Astrocyte of the cerebellum (primary cell): Measurements from ENCODE around the gene LRP1-AS.

Source experiments
- DNase-seq: peaks from one replicate; pipeline ENCODE4 v3.0.0-alpha.2; 2011; ENCODE audit warnings: low read depth
- H3K4me3 ChIP-seq: 2 replicates; pipeline ENCODE4 v1.5.1; 2011; ENCODE audit warnings: mild to moderate bottlenecking, low read depth, low read length, moderate library complexity
- CTCF ChIP-seq: IDR thresholded peaks from 2 replicates; pipeline ENCODE4 v1.5.1; 2012; ENCODE audit warnings: low read length, low read depth, moderate library complexity, mild to moderate bottlenecking; ENCODE audit errors: missing control alignments
- in situ Hi-C: cut with HindIII; loops from 2 replicates; pipeline ENCODE4 v1.10.0; 2017; ENCODE audit warnings: low sequenced_read_pairs

Gene LRP1-AS

GRCh38 chr12:57154076-57154475, 6.7 kb upstream of the LRP1-AS start:
- in situ Hi-C loops = no loop called here
- no peak overlapping the region for H3K4me3 ChIP-seq
- no peak for TF ChIP-seq CTCF
- DNase-seq = no peak

- H3K4me3 ChIP-seq = no peak overlapping the region
- in situ Hi-C loops = no loop called here
- TF ChIP-seq CTCF = no peak
- no peak for DNase-seq
These were observed 6.1 kb upstream of the LRP1-AS start for GRCh38 chr12:57153415-57153997.

GRCh38 chr12:57152639-57153038, 5.2 kb upstream of the LRP1-AS start:
- TF ChIP-seq CTCF = no peak
- in situ Hi-C loops = no loop called here
- DNase-seq = peak; percentile 63
- H3K4me3 ChIP-seq = no peak overlapping the region

GRCh38 chr12:57151741-57152630, 4.6 kb upstream of the LRP1-AS start:
- peak; percentile 1 for TF ChIP-seq CTCF

GRCh38 chr12:57150400-57151000, 3.1 kb upstream of the LRP1-AS start:
- no peak for DNase-seq
- in situ Hi-C loops = no loop called here
- TF ChIP-seq CTCF = no peak
- H3K4me3 ChIP-seq = no peak overlapping the region

More at GRCh38 chr12:57151741-57152630, 4.6 kb upstream of the LRP1-AS start:
- DNase-seq = peak; percentile 91
- H3K4me3 ChIP-seq = no peak overlapping the region
- in situ Hi-C loops = no loop called here

GRCh38 chr12:57149245-57149900, 2.0 kb upstream of the LRP1-AS start:
- no peak for DNase-seq
- in situ Hi-C loops = no loop called here
- TF ChIP-seq CTCF = no peak
- no peak overlapping the region for H3K4me3 ChIP-seq
